ENCODE data around the gene KLHL2.

- no peak for TF ChIP-seq CTCF (IDR thresholded peaks at IDR 0.05; ENCODE audit: insufficient read depth, low read depth, low read length)
- TF ChIP-seq EZH2 (IDR thresholded peaks at IDR 0.05; ENCODE audit: insufficient read depth, low read length) = no peak
Measured at GRCh38 chr4:165297626-165298025, 90.3 kb downstream of the KLHL2 start.

Data from astrocyte (in vitro differentiated cells and primary cell).